A172 (cell line): ENCODE measurements around the gene GSAP. TPM values are rescaled to one million over a fixed set of nuclear protein-coding genes. Genes with fewer than 3 reads are reported as not detected.

Experiments used
- DNase-seq: peaks from one replicate; pipeline ENCODE4 v3.0.0-alpha.2; 2015; ENCODE audit warnings: low spot score
- total RNA-seq: library from RNA; depleted of rRNA; stranded (reverse); fragments of >200 nt; shearing (Covaris generic); gene quantifications from 2 replicates; pipeline ENCODE4 v1.2.3, GENCODE V29; 2014

Gene GSAP
- total RNA-seq, 1 experiment from 2014 or later: 13.7 TPM

GRCh38 chr7:77439572-77439971, 23.4 kb upstream of the GSAP start:
- no peak for DNase-seq

DNA sequence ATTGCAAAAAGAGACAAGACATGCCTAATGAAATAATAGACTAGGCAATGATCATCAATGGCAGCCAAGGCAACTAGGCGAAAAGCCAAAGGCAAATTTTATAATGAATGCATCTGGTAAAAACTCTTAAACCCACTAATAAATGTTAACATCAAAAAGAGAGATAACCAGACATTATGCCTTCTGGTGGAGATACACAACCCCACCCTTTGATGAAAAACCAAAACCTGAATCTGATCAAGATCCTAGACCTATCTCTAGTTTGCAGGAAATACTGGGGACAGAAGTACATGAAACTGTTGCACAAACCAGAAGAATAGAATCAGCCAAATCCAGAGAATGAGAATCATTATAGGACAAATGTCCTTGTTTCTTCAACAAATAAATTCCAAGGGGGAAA, 22.0 kb upstream of the GSAP start:
- DNase-seq: no peak

DNA sequence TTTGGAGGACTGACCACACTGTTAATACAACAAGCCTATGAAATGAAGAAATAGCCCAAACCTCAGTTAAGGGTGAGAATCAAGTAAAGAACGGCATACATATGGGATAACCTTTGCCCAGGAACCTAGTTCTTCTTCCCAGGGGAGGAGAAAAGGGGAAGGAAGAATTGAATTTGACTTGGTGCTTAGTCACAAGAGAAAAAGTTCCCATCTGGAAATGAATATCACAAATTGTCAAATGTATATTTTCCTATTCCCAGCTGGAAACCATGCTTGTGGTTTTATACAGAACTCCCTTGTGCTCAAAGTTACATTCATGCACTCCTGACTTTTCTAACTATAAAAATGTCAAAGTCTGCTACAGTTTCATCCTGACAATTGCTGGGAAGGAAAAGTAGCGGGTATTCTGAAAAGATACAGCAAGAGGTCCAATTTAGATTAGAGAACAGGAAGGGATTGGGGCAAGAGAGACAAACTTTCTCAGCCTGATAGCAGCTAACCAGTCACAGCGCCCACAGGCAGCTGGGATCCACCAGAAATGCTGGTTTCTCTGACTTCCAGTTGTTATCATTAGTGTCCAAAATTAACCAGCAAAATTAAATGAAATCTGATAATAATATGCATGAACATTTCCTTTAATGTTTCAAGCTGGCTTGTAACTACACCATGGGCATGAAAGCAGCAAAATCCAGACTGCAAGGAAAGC, 18.6 kb upstream of the GSAP start:
- no peak for DNase-seq

GRCh38 chr7:77433901-77434300, 17.8 kb upstream of the GSAP start:
- no peak for DNase-seq

DNA sequence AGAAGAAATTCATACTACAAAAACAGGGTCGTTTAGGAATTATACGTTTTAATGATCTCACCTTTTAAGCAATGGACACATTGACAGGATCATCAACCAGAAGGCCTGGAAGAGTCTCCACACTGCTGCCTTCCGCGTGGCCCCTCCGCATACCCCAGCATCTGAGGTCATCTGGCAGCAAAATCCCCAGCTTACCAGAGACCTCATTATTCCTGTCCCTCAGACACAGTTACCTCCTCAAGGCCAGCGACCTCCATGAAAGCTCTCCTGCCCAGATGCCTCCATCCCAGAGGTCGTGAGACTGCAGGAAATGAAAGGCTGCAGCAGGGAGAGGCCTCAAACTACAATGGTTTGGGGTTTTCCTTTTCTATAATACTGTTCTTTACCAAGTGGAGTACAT, 14.8 kb upstream of the GSAP start:
- DNase-seq: no peak

GRCh38 chr7:77428777-77429231, 12.7 kb upstream of the GSAP start:
- DNase-seq: peak; percentile 47

DNA sequence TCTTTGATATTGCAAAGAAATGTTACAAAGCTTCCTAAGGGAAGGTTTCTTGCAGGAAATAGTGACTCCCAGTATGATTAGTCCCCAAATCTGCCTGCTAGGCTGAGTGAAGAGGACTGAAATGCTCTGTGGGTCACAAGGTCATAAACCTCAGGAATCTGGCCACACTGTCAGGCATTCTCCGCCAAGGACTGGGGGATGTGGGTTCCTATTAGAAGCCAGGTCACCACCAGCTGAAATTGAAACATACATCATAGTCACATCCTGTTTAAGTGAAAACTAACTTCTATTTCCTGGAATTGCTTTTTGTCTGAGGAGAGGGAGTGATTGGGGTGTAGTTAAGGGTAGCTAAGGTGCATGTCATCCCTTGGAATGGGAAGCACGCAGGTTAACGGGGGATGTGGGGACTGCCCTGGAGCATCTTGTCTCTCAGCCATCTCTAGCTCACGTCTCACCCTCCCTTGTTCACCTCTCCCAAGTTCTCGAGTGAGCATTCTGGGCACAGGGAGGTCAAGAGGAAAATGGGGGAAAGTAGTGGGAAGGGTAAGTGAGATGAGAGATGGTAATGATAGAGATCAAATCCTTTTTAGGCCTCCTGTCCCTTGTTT, 12.0 kb upstream of the GSAP start:
- DNase-seq: peak; percentile 95

DNA sequence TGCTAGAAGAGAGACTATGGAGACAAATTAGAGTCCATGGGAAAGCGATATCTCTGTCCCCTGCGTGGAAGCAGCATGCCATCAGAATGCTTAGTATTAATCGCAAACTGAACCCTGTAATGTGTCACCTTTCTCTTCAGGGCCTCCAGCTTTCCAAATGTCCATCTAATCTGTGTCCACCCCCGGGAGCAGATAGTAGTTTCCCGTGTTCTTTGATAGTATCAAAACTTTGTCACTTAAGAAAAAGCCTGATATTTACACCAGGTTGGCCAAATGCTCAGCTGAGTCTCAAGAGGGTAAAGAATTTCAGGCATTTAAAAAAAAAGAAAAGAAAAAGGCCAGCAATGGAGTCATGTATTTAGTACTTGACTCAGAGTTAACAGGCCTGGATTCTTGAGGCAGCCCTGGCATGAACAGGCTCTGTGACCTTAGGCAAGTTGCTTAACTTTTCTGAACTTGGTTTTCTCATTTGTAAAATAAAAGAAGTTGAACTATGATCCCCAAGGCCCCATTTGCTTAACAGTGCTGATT, 10.4 kb upstream of the GSAP start:
- peak; percentile 31 for DNase-seq

DNA sequence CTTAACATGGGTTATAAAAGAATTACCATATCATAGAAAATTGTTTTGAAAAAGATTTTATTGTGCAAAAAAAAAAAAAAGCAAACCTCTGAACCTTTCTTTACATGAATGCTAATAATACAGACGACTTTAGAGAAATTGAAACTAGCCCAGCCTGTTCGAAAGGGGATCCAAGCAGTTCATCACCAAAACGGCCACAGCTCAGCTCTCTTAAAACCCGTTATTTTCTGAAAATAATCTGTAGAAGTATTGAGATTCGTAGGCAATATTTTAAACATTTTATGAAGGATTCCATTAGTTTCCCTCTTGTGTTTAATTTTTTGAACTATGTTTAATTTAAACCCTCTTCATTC, 9.9 kb upstream of the GSAP start:
- no peak for DNase-seq

DNA sequence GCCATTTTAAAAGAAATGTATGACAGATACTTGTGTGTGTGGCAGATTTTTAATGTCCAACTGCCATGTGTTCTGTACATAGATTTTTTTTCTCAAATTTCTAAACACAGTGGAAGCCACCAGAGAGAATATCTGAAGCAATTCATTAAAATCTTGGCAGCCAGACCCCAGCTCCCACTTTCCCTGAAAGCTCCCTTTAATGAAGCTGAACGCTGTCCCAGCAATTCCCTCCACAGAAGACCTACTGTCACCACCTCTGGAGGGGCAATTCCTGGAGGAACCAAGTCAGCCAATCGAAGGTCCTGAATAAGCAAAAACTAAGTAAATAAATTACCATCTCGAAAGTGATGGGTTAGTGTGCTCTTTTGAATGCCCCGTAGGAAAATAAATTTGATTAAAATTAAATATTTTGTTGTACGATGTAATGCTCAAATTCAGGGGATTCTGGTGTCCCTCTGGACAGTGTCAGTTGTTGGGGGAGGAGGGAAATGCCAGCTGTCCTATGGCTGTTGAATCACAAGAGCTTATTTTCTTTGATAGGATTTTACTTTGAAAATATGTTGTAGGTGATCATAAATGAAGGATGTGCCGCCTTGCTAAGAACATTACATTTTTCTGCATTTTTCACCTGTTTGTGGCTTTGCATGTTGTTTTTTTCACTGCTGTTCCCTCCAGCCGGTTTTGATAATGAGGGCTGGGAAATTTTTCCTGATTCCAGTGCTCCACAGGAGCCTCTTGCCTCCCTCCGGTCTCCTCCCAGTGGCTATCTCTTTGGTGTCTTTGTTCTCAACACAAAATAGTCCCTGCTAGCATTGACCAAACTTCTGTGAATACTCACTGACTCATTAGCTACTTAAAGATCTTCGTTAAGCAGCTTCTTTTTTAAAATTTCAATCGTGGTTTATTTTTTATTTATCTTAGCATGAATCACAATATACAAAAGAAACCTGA, 9.2 kb upstream of the GSAP start:
- peak; percentile 77 for DNase-seq

- no peak for DNase-seq
These were observed 6.4 kb upstream of the GSAP start for GRCh38 chr7:77422500-77422899.

DNA sequence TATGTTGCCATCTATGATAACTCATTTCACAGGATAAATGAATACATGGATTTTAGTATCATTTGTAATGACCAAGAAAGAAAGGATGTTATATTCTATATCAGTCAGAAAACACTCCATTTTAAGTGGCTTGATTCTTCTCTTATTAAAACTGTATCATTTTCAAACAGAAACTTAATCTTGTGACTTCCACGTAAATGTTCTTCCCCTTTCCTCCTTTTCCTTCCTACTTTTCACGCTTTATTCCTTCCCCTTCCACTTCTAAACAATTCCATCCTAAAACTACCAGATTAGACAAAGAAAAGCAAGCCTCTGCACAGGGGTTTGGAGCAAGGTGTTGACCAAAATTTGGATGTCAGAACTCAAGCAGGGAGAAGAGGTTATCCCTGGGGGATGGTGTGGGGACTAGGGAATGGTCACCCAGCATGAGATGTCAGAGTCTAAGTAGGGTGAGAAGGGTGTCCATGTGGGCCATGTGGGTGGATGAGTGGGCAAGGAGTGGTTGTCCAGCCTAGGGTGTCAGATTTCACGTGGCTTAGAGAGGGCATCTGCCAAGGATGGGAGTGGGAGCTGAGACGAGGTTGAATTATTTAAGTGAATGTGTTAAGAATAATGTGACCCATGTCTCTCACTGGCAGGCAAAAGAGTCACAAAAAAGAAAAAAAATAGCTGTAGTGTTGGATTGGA, 5.0 kb upstream of the GSAP start:
- no peak for DNase-seq

DNA sequence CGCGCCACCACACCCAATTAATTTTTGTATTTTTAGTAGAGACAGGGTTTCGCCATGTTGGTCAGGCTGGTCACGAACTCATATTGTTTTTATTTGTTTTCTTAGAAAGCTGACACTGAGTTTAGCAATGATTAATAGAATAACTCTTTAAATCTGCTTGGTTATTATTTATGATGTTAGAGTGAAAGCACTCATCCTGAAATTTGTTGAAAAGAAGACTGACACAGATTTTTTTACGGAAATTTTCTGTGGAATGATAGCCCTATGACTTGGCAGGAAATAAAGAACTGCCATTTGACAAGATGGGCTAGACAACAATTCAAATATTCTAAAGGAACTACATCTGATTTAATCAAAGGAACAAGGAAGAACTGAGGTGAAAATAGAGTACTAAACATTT, 4.3 kb upstream of the GSAP start:
- no peak for DNase-seq

DNA sequence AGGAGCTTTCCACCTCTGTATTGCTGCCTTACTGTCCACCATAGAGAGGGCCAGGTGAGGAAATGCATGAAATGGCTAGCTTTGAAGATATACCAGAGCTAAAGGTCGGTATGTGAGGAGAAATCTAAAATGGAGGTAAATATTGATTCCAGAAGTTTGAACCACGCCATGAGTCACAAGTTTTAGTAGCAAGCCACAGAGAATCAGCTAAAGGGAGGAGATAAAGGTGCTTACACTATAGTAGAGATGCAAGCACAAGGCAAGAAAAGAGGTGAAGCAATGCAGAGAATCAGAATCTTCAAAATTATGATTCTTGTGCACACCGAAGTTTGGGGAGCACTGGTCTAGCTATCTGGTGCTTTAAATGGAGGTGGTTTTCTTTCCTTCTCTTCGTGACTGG, 3.0 kb upstream of the GSAP start:
- DNase-seq: no peak

DNA sequence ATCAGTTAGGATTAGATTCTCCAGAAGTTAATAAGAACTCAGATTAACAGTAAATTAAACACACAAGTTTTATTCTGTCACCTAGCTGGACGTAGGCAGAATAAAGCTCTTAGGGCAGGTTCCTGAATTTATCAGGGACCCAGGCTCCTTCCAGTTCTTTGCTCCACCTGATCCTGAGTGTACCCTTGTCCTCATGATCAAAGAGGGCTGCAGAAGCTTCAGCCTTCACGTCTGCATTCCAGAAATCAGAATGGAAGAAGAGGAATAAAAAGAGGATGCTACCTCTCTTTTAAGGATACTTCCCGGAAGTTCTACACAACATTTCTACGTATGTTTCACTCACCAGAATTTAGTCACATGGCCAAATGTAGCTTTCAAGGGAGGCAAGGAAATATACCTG, 1.7 kb upstream of the GSAP start:
- no peak for DNase-seq

DNA sequence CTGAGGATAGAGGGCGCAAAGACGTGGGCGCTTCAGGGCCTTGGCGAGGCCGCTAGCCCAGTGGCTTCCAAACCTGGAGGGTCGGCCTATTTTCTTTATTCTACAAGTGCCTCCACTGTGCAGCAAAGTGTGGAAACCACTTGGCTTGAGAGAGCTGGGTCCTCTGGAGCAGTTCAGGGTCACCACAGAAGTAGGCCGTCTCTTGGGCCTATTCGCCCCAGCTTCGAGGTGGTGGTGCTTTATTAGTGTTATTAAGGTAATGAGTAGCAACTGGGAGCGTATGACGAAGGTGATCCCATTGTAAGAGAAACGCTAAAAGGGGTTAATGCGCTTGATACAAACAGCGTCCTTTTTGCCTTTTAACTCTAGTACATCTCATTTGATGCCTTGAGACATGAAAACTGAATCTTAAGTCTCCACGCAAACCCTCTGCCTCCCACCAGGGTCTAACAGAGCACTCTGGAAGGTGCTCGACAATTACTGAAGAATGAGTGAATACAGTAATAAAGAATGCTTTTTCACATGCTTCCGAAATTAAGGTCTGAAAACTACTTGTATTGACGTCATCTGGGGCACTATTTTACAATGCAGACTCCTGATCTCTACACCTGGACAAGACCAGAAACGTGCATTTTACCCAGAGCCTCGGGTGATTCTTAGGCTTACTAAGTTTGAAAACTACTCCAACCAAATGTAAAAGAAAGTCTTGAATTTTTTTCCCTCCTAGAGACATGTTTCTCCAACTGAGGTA, 647 bp upstream of the GSAP start:
- peak; percentile 18 for DNase-seq

GRCh38 chr7:77415476-77415822, 700 bp downstream of the GSAP start:
- no peak for DNase-seq

- DNase-seq: no peak
These were observed 2.2 kb downstream of the GSAP start for GRCh38 chr7:77413861-77414424.

DNA sequence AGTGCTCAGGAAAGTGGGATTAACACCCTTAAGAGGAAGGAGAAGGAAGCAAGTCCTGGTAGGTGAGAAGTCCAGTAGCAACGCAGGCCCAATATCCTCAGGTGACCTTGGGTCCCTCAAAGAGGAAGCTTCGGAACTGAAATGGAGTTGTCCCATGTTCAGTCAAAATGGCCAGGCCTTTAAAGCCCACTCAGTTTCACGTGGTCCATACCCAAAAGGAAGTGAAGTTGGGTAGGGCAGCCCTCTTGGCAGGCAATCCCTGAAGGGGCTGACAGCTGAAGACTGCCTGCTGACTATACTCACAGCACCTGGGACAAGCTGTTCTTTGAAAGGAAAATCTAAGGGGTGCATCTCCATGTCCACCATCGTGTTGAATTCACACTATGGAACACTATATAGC, 3.0 kb downstream of the GSAP start:
- DNase-seq: no peak

- peak; percentile 14 for DNase-seq
These were observed 6.2 kb downstream of the GSAP start for GRCh38 chr7:77409739-77410547.
